NCI-H82 (cell line): Measurements from ENCODE around the gene COLQ.
A peak's percentile ranks its signal among the peaks of the same experiment; 100 is the strongest.
"Not testable (repeated sequence)": the region's sequence is repeated elsewhere in the genome, so short reads cannot be mapped to it uniquely, and the experiment has no call there.

Source experiments
- DNase-seq: peaks from one replicate; lab custom pipeline; 2025; lab: John Stamatoyannopoulos, UW

The COLQ gene

GRCh38 chr3:15521573-15521965 is at the start of gene COLQ:
COLQ (minus strand) TSS chr3:15521706; CDS start chr3:15521625, 81 bp downstream.
- no peak for DNase-seq

GRCh38 chr3:15563190-15563589 is 41.7 kb upstream of the COLQ start:
- DNase-seq = no peak

GRCh38 chr3:15562560-15562959 is 41.1 kb upstream of the COLQ start:
- no peak for DNase-seq

GRCh38 chr3:15558581-15558980 is 37.1 kb upstream of the COLQ start:
- no peak for DNase-seq

GRCh38 chr3:15557511-15557946 is 36.0 kb upstream of the COLQ start:
- peak; percentile 71 for DNase-seq

GRCh38 chr3:15556512-15556911 is 35.0 kb upstream of the COLQ start:
- no peak for DNase-seq

- no peak for DNase-seq
These were observed 32.2 kb upstream of the COLQ start for GRCh38 chr3:15553749-15554148.

- DNase-seq = no peak
These were observed 30.4 kb upstream of the COLQ start for GRCh38 chr3:15551902-15552301.

- no peak for DNase-seq
These were observed 28.3 kb upstream of the COLQ start for GRCh38 chr3:15549846-15550245.

- DNase-seq = no peak
These were observed 21.1 kb upstream of the COLQ start for GRCh38 chr3:15542614-15543013.

GRCh38 chr3:15541371-15541770 is 19.9 kb upstream of the COLQ start:
- peak; percentile 95 for DNase-seq

GRCh38 chr3:15539066-15539465 is 17.6 kb upstream of the COLQ start:
- peak; percentile 33 for DNase-seq

- DNase-seq = no peak
These were observed 16.8 kb upstream of the COLQ start for GRCh38 chr3:15538345-15538744.

- DNase-seq = no peak
These were observed 15.3 kb upstream of the COLQ start for GRCh38 chr3:15536856-15537255.

GRCh38 chr3:15535732-15536131 is 14.2 kb upstream of the COLQ start:
- DNase-seq = no peak

- DNase-seq = not testable (repeated sequence)
These were observed 11.1 kb upstream of the COLQ start for GRCh38 chr3:15532614-15533013.

- no peak for DNase-seq
These were observed 9.8 kb upstream of the COLQ start for GRCh38 chr3:15531346-15531745.

- peak; percentile 79 for DNase-seq
These were observed 7.5 kb upstream of the COLQ start for GRCh38 chr3:15528854-15529537.

GRCh38 chr3:15527031-15527459 is 5.5 kb upstream of the COLQ start:
- peak; percentile 88 for DNase-seq

- DNase-seq = no peak
These were observed 4.3 kb upstream of the COLQ start for GRCh38 chr3:15525790-15526189.

GRCh38 chr3:15523660-15524417 is 2.3 kb upstream of the COLQ start:
- no peak for DNase-seq

- DNase-seq = no peak
These were observed 510 bp upstream of the COLQ start for GRCh38 chr3:15522016-15522415.

GRCh38 chr3:15520804-15521572 is 518 bp downstream of the COLQ start:
- no peak for DNase-seq
